Keratinocyte (primary cell): ENCODE results near the gene MSI2. TPM values are rescaled to one million over a fixed set of nuclear protein-coding genes. Genes with fewer than 3 reads are reported as not detected.

ENCODE experiments used
- DNase-seq: peaks from one replicate; pipeline ENCODE4 v3.0.0-alpha.2; 2011; ENCODE audit warnings: low read depth, missing footprints, low spot score
- FAIRE-seq: peaks from 2 replicates; lab custom pipeline; 2011; peaks lifted over from hg19 to GRCh38; lab: Jason Lieb, UNC
- H2AFZ ChIP-seq: 2 replicates; pipeline ENCODE4 v1.6.0; 2012; ENCODE audit warnings: low read length, control low read depth, inconsistent platforms; ENCODE audit not compliant: control insufficient read depth
- H3K27ac ChIP-seq: 2 replicates; pipeline ENCODE4 v1.5.1; 2011; ENCODE audit warnings: low read length; ENCODE audit not compliant: control insufficient read depth, insufficient read depth
- H3K27me3 ChIP-seq: 3 replicates; pipeline ENCODE4 v1.6.0; 2011; ENCODE audit warnings: low read length; ENCODE audit not compliant: control insufficient read depth, insufficient read depth; ENCODE audit errors: extremely low read depth
- H3K36me3 ChIP-seq, 2 experiments: 2 replicates in 1 of 2; 3 replicates in 1 of 2; pipeline ENCODE4 v1.5.1; 2011; ENCODE audit warnings: low read length in 2 of 2, mild to moderate bottlenecking in 1 of 2; ENCODE audit not compliant: control insufficient read depth in 2 of 2, insufficient read depth in 2 of 2; ENCODE audit errors: extremely low read depth in 1 of 2
- H3K4me1 ChIP-seq: 3 replicates; pipeline ENCODE4 v1.5.1; 2011; ENCODE audit warnings: low read length; ENCODE audit not compliant: control insufficient read depth, insufficient read depth; ENCODE audit errors: extremely low read depth
- H3K4me2 ChIP-seq: 3 replicates; pipeline ENCODE4 v1.6.0; 2011; ENCODE audit warnings: low read depth, low read length; ENCODE audit not compliant: control insufficient read depth, insufficient read depth; ENCODE audit errors: extremely low read depth
- H3K4me3 ChIP-seq, 3 experiments: fragments of 200-600 bp in 1 of 3; sonication (generic) in 1 of 3; 2 replicates in 2 of 3; 3 replicates in 1 of 3; pipeline ENCODE4 v1.5.1; 2011 to 2016; ENCODE audit warnings: low read length in 3 of 3, mild to moderate bottlenecking in 3 of 3, control low read depth in 2 of 3, inconsistent platforms in 1 of 3, low read depth in 1 of 3, mixed read lengths in 1 of 3, mixed run types in 1 of 3, moderate library complexity in 1 of 3; ENCODE audit not compliant: control insufficient read depth in 2 of 3, insufficient read depth in 2 of 3; ENCODE audit errors: extremely low read depth in 1 of 3
- H3K79me2 ChIP-seq: 2 replicates; pipeline ENCODE4 v1.6.0; 2012; ENCODE audit warnings: low read length; ENCODE audit not compliant: control insufficient read depth, insufficient read depth
- H3K9ac ChIP-seq: 3 replicates; pipeline ENCODE4 v1.6.0; 2011; ENCODE audit warnings: low read length; ENCODE audit not compliant: control insufficient read depth, insufficient read depth; ENCODE audit errors: extremely low read depth
- H3K9me1 ChIP-seq: 3 replicates; pipeline ENCODE4 v1.6.0; 2011; ENCODE audit warnings: low read length; ENCODE audit not compliant: control insufficient read depth, insufficient read depth; ENCODE audit errors: extremely low read depth
- H3K9me3 ChIP-seq: 2 replicates; pipeline ENCODE4 v1.5.1; 2012; ENCODE audit warnings: low read depth, low read length; ENCODE audit not compliant: control insufficient read depth
- H4K20me1 ChIP-seq: 3 replicates; pipeline ENCODE4 v1.6.0; 2011; ENCODE audit warnings: low read length; ENCODE audit not compliant: control insufficient read depth, insufficient read depth; ENCODE audit errors: extremely low read depth
- CTCF ChIP-seq, 3 experiments: IDR thresholded peaks in 1 of 3; conservative IDR thresholded peaks in 1 of 3; optimal IDR thresholded peaks in 1 of 3; 2 replicates in 2 of 3; 3 replicates in 1 of 3; pipeline versions ENCODE3 to v1.5.1; 2011; ENCODE audit warnings: low read length in 3 of 3, mild to moderate bottlenecking in 3 of 3, moderate library complexity in 2 of 3, control low read depth in 1 of 3, inconsistent platforms in 1 of 3; ENCODE audit not compliant: insufficient read depth in 2 of 3; ENCODE audit errors: extremely low read depth in 1 of 3
- EZH2 ChIP-seq: IDR thresholded peaks from one replicate; pipeline ENCODE4 v1.6.1; 2012; ENCODE audit warnings: inconsistent platforms, mild to moderate bottlenecking, low read length, moderate library complexity
- dilution Hi-C: fragments of 300-500 bp; cut with MboI; formaldehyde crosslinking; loops from one replicate; pipeline ENCODE4 v1.7.0; 2020; ENCODE audit warnings: low sequenced_read_pairs; ENCODE audit not compliant: extremely low pct_ligation_motif_present
- polyA plus RNA-seq, 5 experiments: library from polyadenylated mRNA; depleted of rRNA in 3 of 5; stranded (reverse) in 3 of 5; stranded (forward) in 1 of 5; unstranded in 1 of 5; fragments of >200 nt; gene quantifications; 1 replicate in 1 of 5; 2 replicates in 3 of 5; 3 replicates in 1 of 5; pipeline versions ENCODE4 v1.2.1 to v1.2.3, GENCODE V29; 2011 to 2012; ENCODE audit warnings: missing spikeins in 2 of 5, low read depth in 1 of 5, low replicate concordance in 1 of 5

The MSI2 gene
- polyA plus RNA-seq, 1 donor (not counting 4 experiments of a cell fraction or from before 2014, with no cell fraction given) = 22.3 TPM

- dilution Hi-C loops = no loop called here
- no peaks in the 10 kb centered on the region for H4K20me1 ChIP-seq
- H3K36me3 ChIP-seq = no peaks in the 10 kb centered on the region
- H3K4me1 ChIP-seq = peaks cover 10% of the 10 kb centered on the region
- DNase-seq (no peak), FAIRE-seq (no peak)
- H3K4me3 ChIP-seq = no peak overlapping the region
- TF ChIP-seq EZH2 (no peak), CTCF (optimal IDR thresholded peaks at IDR 0.05 in 1 of 3, IDR thresholded peaks at IDR 0.05 in 1 of 3, conservative IDR thresholded peaks at IDR 0.05 in 1 of 3; ENCODE audit: extremely low read depth in 1 of 3, insufficient read depth in 2 of 3, low read length in 3 of 3) (no peak)
- peaks cover 3% of the 10 kb centered on the region for H3K9me1 ChIP-seq
- no peak overlapping the region for H3K9ac ChIP-seq
- H3K9me3 ChIP-seq = no peaks in the 10 kb centered on the region
- H3K27me3 ChIP-seq = no peaks in the 10 kb centered on the region
- no peak overlapping the region for H2AFZ ChIP-seq
- H3K79me2 ChIP-seq = no peaks in the 10 kb centered on the region
- H3K27ac ChIP-seq = no peak overlapping the region
- no peak overlapping the region for H3K4me2 ChIP-seq
Measured at GRCh38 chr17:57604771-57605674, 348.7 kb downstream of the MSI2 start.

- no peaks in the 10 kb centered on the region for H4K20me1 ChIP-seq
- no peaks in the 10 kb centered on the region for H3K9me3 ChIP-seq
- no peaks in the 10 kb centered on the region for H3K79me2 ChIP-seq
- H2AFZ ChIP-seq = no peak overlapping the region
- no peak overlapping the region for H3K9ac ChIP-seq
- H3K27me3 ChIP-seq = no peaks in the 10 kb centered on the region
- no peak overlapping the region for H3K4me2 ChIP-seq
- H3K4me3 ChIP-seq = no peak overlapping the region
- peaks cover 3% of the 10 kb centered on the region for H3K9me1 ChIP-seq
- H3K4me1 ChIP-seq = peaks cover 10% of the 10 kb centered on the region
- no peak for DNase-seq
- no peak overlapping the region for H3K27ac ChIP-seq
- TF ChIP-seq EZH2 (no peak), CTCF (optimal IDR thresholded peaks at IDR 0.05 in 1 of 3, IDR thresholded peaks at IDR 0.05 in 1 of 3, conservative IDR thresholded peaks at IDR 0.05 in 1 of 3; ENCODE audit: extremely low read depth in 1 of 3, insufficient read depth in 2 of 3, low read length in 3 of 3) (no peak)
- no peaks in the 10 kb centered on the region for H3K36me3 ChIP-seq
- dilution Hi-C loops = no loop called here
- no peak for FAIRE-seq
Measured at GRCh38 chr17:57605675-57606105, 349.4 kb downstream of the MSI2 start.
